HG03442 (cell line): ENCODE measurements around the gene LRRC8D.

Experiments used
- ATAC-seq: cut with Tn5 transposase; IDR thresholded peaks from one replicate; pipeline ENCODE4 v1.9.1; 2021; ENCODE audit warnings: mild to moderate bottlenecking, moderate library complexity; ENCODE audit not compliant: unreplicated experiment

The LRRC8D gene

GRCh38 chr1:89832496-89833127 lies 11.8 kb downstream of the LRRC8D start:
- no peak for ATAC-seq

GRCh38 chr1:89833183-89834082 lies 12.6 kb downstream of the LRRC8D start:
- no peak for ATAC-seq

- no peak for ATAC-seq
Observed at GRCh38 chr1:89834083-89834704, 13.4 kb downstream of the LRRC8D start.

- ATAC-seq: no peak
Observed at GRCh38 chr1:89836252-89837035, 15.6 kb downstream of the LRRC8D start.

GRCh38 chr1:89837036-89837481 lies 16.2 kb downstream of the LRRC8D start:
- ATAC-seq: no peak

- ATAC-seq: no peak
Observed at GRCh38 chr1:89837510-89837909, 16.7 kb downstream of the LRRC8D start.

- ATAC-seq: no peak
Observed at GRCh38 chr1:89839516-89839915, 18.7 kb downstream of the LRRC8D start.

- no peak for ATAC-seq
Observed at GRCh38 chr1:89841507-89841906, 20.7 kb downstream of the LRRC8D start.

GRCh38 chr1:89842567-89843272 lies 21.9 kb downstream of the LRRC8D start:
- peak; percentile 35 for ATAC-seq

- ATAC-seq: peak; percentile 85
Observed at GRCh38 chr1:89843273-89844130, 22.7 kb downstream of the LRRC8D start.

GRCh38 chr1:89844241-89844807 lies 23.5 kb downstream of the LRRC8D start:
- no peak for ATAC-seq

GRCh38 chr1:89844860-89845259 lies 24.0 kb downstream of the LRRC8D start:
- no peak for ATAC-seq

- no peak for ATAC-seq
Observed at GRCh38 chr1:89847191-89847729, 26.4 kb downstream of the LRRC8D start.

GRCh38 chr1:89850844-89851415 lies 30.1 kb downstream of the LRRC8D start:
- no peak for ATAC-seq

GRCh38 chr1:89854140-89854539 lies 33.3 kb downstream of the LRRC8D start:
- ATAC-seq: no peak

GRCh38 chr1:89855413-89856123 lies 34.7 kb downstream of the LRRC8D start:
- peak; percentile 89 for ATAC-seq

- ATAC-seq: no peak
Observed at GRCh38 chr1:89863165-89863830, 42.5 kb downstream of the LRRC8D start.
